K562 (cell line): ENCODE measurements around the gene GINS2. TPM values are rescaled to one million over a fixed set of nuclear protein-coding genes. Genes with fewer than 3 reads are reported as not detected.

ENCODE experiments used
- ATAC-seq: fragments of 200-7000 bp; cut with Tn5 transposase; 3 replicates; pipeline ENCODE4 v1.9.1; 2020; ENCODE audit warnings: moderate library complexity
- BruUV-seq: library from RNA; stranded (reverse); fragments of 400-500 nt; replicated peaks from 2 replicates; lab custom pipeline; 2021; lab: Mats Ljungman, UMichigan
- CTCF ChIA-PET: fragments of 300-600 bp; formaldehyde crosslinking; extraction: SDS; loops from one replicate; lab custom pipeline; 2021; ENCODE audit warnings: low intra/inter-chr PET ratio; lab: Yijun Ruan, JAX
- POLR2A ChIA-PET: fragments of 300-600, 350-650 bp; sonication (Branson Sonifier 250); formaldehyde crosslinking; extraction: SDS; loops from one replicate; lab custom pipeline; 2021; ENCODE audit warnings: antibody characterized with exemption, inconsistent platforms; lab: Yijun Ruan, JAX
- DNase-seq, 4 experiments: peaks; one replicate each; pipeline versions ENCODE4 v3.0.0 to v3.0.0-alpha.2; 2011 to 2018; ENCODE audit warnings: low spot score in 3 of 4, mixed read lengths in 3 of 4; ENCODE audit errors: extremely low read depth in 1 of 4
- FAIRE-seq: peaks from 2 replicates; lab custom pipeline; 2011; peaks lifted over from hg19 to GRCh38; lab: Jason Lieb, UNC
- H2AFZ ChIP-seq: 2 replicates; pipeline ENCODE4 v1.6.0; 2011; ENCODE audit warnings: low read depth, low read length, control low read depth, inconsistent platforms
- H3K27ac ChIP-seq: fragments of 200-600 bp; 3 replicates; pipeline ENCODE4 v1.8.0; 2011; ENCODE audit warnings: low read depth, mild to moderate bottlenecking, control low read depth, inconsistent platforms, low read length, moderate library complexity, mixed read lengths; ENCODE audit errors: extremely low read depth
- H3K27me3 ChIP-seq, 2 experiments: fragments of 300-600 bp in 1 of 2; 2 replicates in 1 of 2; 3 replicates in 1 of 2; pipeline versions ENCODE4 v1.6.0 to v1.8.0; 2011; ENCODE audit warnings: inconsistent platforms in 2 of 2, low read length in 2 of 2, mild to moderate bottlenecking in 1 of 2, mixed read lengths in 1 of 2, moderate library complexity in 1 of 2; ENCODE audit not compliant: control insufficient read depth in 2 of 2, insufficient read depth in 2 of 2
- H3K36me3 ChIP-seq: fragments of 300-600 bp; 3 replicates; pipeline ENCODE4 v1.8.0; 2011; ENCODE audit warnings: mild to moderate bottlenecking, low read length, inconsistent platforms; ENCODE audit not compliant: control insufficient read depth, insufficient read depth
- H3K4me1 ChIP-seq, 2 experiments: fragments of 200-600 bp in 1 of 2; replicated peaks in 1 of 2; 2 replicates in 1 of 2; 3 replicates in 1 of 2; pipeline versions ENCODE4 v1.5.1 to v1.8.0; 2011; ENCODE audit warnings: inconsistent platforms in 2 of 2, low read length in 2 of 2, mild to moderate bottlenecking in 1 of 2, mixed read lengths in 1 of 2, moderate library complexity in 1 of 2; ENCODE audit not compliant: control insufficient read depth in 2 of 2, insufficient read depth in 2 of 2
- H3K4me2 ChIP-seq: 2 replicates; pipeline ENCODE4 v1.6.1; 2011; ENCODE audit warnings: low read length, control low read depth, inconsistent platforms, mixed read lengths; ENCODE audit not compliant: insufficient read depth
- H3K4me3 ChIP-seq: fragments of 200-600 bp; sonication (generic), shearing (Covaris generic); 2 replicates; pipeline ENCODE4 v1.5.1; 2016; ENCODE audit warnings: control low read depth, inconsistent platforms
- H3K79me2 ChIP-seq: fragments of 200-600 bp; 3 replicates; pipeline ENCODE4 v1.8.0; 2011; ENCODE audit warnings: low read length, inconsistent platforms; ENCODE audit not compliant: control insufficient read depth, insufficient read depth
- H3K9ac ChIP-seq, 2 experiments: 2 replicates each; pipeline versions ENCODE4 v1.6.0 to v1.6.1; 2011; ENCODE audit warnings: low read depth in 2 of 2, low read length in 2 of 2, control low read depth in 1 of 2, inconsistent platforms in 1 of 2, mild to moderate bottlenecking in 1 of 2, mixed read lengths in 1 of 2; ENCODE audit not compliant: insufficient read depth in 1 of 2
- H3K9me1 ChIP-seq: one replicate; pipeline ENCODE4 v1.6.0; 2011; ENCODE audit warnings: inconsistent platforms, mild to moderate bottlenecking, low read length, moderate library complexity; ENCODE audit not compliant: control insufficient read depth, insufficient read depth
- H3K9me3 ChIP-seq: replicated peaks from 2 replicates; pipeline ENCODE4 v1.5.1; 2011; ENCODE audit warnings: low read depth, low read length, inconsistent platforms; ENCODE audit not compliant: control insufficient read depth, insufficient read depth
- H4K20me1 ChIP-seq: replicated peaks from 2 replicates; pipeline ENCODE4 v1.6.1; 2011; ENCODE audit warnings: low read length, inconsistent platforms, mixed read lengths; ENCODE audit not compliant: control insufficient read depth, insufficient read depth
- KDM1A ChIP-seq, 2 experiments: fragments of 450-650 bp; IDR thresholded peaks; 2 replicates each; pipeline ENCODE4 v1.6.1; 2016; ENCODE audit warnings: mild to moderate bottlenecking in 2 of 2
- NFIC ChIP-seq: fragments of 450-650 bp; IDR thresholded peaks from 2 replicates; pipeline ENCODE4 v1.6.1; 2017; ENCODE audit warnings: mild to moderate bottlenecking, inconsistent platforms
- PCBP1 ChIP-seq: fragments of 200-400 bp; formaldehyde crosslinking; IDR thresholded peaks from 2 replicates; pipeline ENCODE4 v1.6.1; 2018; ENCODE audit warnings: mild to moderate bottlenecking, low read depth, low read length; ENCODE audit not compliant: poor library complexity, severe bottlenecking
- POLR2G ChIP-seq: fragments of 200-400 bp; formaldehyde crosslinking; IDR thresholded peaks from 2 replicates; pipeline ENCODE4 v1.6.1; 2017; ENCODE audit warnings: low read depth, mild to moderate bottlenecking, antibody characterized with exemption, low read length, moderate library complexity
- RBM22 ChIP-seq: fragments of 200-400 bp; formaldehyde crosslinking; IDR thresholded peaks from 2 replicates; pipeline ENCODE4 v1.6.1; 2018; ENCODE audit warnings: low read length, low read depth; ENCODE audit not compliant: poor library complexity, severe bottlenecking
- SMAD3 ChIP-seq: fragments of 450-650 bp; formaldehyde crosslinking; conservative IDR thresholded peaks from 2 replicates; pipeline ENCODE4 v1.4.0; 2020; ENCODE audit warnings: mild to moderate bottlenecking
- WGBS: fragments of 100-300 bp; shearing (Covaris generic); methylation state at CpG from one replicate; pipeline ENCODE4 v1.1.6; 2016; ENCODE audit warnings: low coverage, mixed read lengths; ENCODE audit not compliant: insufficient coverage; ENCODE audit errors: missing lambda C conversion rate; 5-methylcytosine and 5-hydroxymethylcytosine counted together
- in situ Hi-C: fragments of 300-500 bp; cut with MboI; formaldehyde crosslinking; loops from 4 replicates; pipeline ENCODE4 v1.15.0; 2018; ENCODE audit warnings: inconsistent platforms, mixed read lengths
- intact Hi-C: fragments of 100-400 bp; cut with micrococcal nuclease; formaldehyde crosslinking; loops from 2 replicates; pipeline ENCODE4 v1.14.2; 2022
- polyA plus RNA-seq, 8 experiments: library from polyadenylated mRNA; depleted of rRNA in 4 of 8; stranded (reverse) in 5 of 8; unstranded in 3 of 8; fragments of >200 nt; fragmentation: Nextera tagmentation in 2 of 8; fragmentation: Illumina TruSeq in 1 of 8; extraction: Ambion mirVana in 2 of 8; extraction: Trizol in 1 of 8; gene quantifications; 2 replicates each; pipeline versions ENCODE4 v1.2.1 to v1.2.3, GENCODE V29; 2011 to 2014; ENCODE audit warnings: inconsistent platforms in 1 of 8, missing spikeins in 1 of 8
- total RNA-seq, 7 experiments: library from RNA; depleted of rRNA in 6 of 7; stranded (reverse); fragments of >200 nt in 6 of 7; fragmentation: Illumina TruSeq in 2 of 7; extraction: Trizol in 2 of 7; gene quantifications; 2 replicates each; pipeline versions ENCODE4 v1.2.1 to v1.2.3, GENCODE V29; 2011 to 2021; ENCODE audit warnings: low replicate concordance in 1 of 7
- TF ChIP-seq, protein P1 (sequence below): fragments of 200-800 bp; sonication (Bioruptor generic); IDR thresholded peaks from 2 replicates; pipeline ENCODE4 v1.6.1; 2017; ENCODE audit warnings: missing genetic modification characterization, missing compliant biosample characterization
- TF ChIP-seq, protein P2 (sequence below): fragments of 200-800 bp; sonication (Bioruptor generic); IDR thresholded peaks from 2 replicates; pipeline ENCODE4 v1.6.1; 2016; ENCODE audit warnings: missing genetic modification characterization, missing compliant biosample characterization

Gene GINS2
- total and polyA plus RNA-seq, 9 of the 15 experiments (the other 6 are each of a cell fraction or from before 2014, with no cell fraction given), result 40.4 to 76.2 (median 44.6) TPM

DNA sequence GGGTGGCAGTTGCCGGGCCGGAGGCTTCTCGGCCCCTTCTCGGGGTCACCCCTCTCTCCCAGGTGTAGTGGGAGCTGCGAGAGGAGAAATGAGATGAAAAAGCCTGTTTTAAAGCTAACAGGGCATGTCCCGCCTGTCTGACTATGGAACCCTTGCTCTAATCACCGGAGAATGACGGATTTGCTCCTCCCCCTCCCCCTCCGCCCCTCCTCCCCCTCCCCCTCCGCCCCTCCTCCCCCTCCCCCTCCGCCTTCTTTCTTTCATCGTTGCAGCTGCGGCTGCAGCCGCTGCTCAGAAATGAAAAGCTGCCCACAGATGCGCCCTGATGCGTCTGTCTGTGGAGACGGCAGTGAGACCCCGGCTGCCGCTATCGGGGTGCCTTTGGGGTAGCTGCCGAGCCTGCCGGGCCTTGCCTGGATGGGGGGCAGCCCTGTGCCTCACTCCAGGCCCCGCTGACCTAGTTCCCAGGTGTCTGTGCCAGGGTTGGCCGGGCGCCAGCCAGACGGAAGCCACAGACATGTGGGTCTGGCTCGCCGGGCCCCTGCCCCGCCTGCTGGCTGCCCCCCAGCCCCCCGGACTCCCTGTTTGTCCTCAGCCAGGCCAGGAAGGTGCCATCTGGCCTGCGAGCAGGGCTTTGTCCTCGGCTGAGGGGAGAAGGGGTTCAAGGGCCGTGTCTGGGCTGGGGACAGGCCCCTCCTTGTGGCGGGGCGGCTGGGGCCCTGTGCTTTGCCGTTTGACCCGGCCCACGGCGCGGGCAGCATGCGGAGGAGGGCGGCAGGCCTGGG lies 37.7 kb downstream of the GINS2 start:
- no TSS peak for BruUV-seq
- POLR2A ChIA-PET, result interaction anchor here (0.6 to 1.3 kb wide), 5 partner anchors 13 to 222 kb away, joined by 3 to 7 read pairs (median 3); no protein-coding TSS in a partner anchor

More for the DNA sequence above, 37.7 kb downstream of the GINS2 start:
- intact Hi-C loops (no loop called here), in situ Hi-C loops (no loop called here)
- no peaks in the 10 kb centered on the region for H3K9me3 ChIP-seq
- H3K4me2 ChIP-seq, result no peak overlapping the region
- H3K9ac ChIP-seq, result peak overlapping the region in 1 of 2 experiments; percentile 24; a peak in 1 of 4 replicates
- H4K20me1 ChIP-seq, result peaks cover 48% of the 10 kb centered on the region
- peaks cover 81% of the 10 kb centered on the region for H3K79me2 ChIP-seq
- peaks cover 14% of the 10 kb centered on the region for H3K9me1 ChIP-seq
- CTCF ChIA-PET, result no interaction called here
- no peak for DNase-seq
- no peak overlapping the region for H3K27ac ChIP-seq
- no peak overlapping the region for H2AFZ ChIP-seq
- TF ChIP-seq RBM22 (peak; percentile 85), NFIC (peak; percentile 64), POLR2G (peak; percentile 62; the same call in 1 of the 2 replicates), SMAD3 (CRISPR knock-in tag) (no peak), KDM1A (IDR thresholded peaks at IDR 0.05) (peak in 1 of 2 experiments; percentile 77; a peak in 2 of 4 replicates), PCBP1 (peak; percentile 17)
- TF ChIP-seq, protein P1, sequence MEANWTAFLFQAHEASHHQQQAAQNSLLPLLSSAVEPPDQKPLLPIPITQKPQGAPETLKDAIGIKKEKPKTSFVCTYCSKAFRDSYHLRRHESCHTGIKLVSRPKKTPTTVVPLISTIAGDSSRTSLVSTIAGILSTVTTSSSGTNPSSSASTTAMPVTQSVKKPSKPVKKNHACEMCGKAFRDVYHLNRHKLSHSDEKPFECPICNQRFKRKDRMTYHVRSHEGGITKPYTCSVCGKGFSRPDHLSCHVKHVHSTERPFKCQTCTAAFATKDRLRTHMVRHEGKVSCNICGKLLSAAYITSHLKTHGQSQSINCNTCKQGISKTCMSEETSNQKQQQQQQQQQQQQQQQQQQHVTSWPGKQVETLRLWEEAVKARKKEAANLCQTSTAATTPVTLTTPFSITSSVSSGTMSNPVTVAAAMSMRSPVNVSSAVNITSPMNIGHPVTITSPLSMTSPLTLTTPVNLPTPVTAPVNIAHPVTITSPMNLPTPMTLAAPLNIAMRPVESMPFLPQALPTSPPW (CRISPR knock-in tag), result peak; percentile 36; the same call in 1 of the 2 replicates
- TF ChIP-seq, protein P2, sequence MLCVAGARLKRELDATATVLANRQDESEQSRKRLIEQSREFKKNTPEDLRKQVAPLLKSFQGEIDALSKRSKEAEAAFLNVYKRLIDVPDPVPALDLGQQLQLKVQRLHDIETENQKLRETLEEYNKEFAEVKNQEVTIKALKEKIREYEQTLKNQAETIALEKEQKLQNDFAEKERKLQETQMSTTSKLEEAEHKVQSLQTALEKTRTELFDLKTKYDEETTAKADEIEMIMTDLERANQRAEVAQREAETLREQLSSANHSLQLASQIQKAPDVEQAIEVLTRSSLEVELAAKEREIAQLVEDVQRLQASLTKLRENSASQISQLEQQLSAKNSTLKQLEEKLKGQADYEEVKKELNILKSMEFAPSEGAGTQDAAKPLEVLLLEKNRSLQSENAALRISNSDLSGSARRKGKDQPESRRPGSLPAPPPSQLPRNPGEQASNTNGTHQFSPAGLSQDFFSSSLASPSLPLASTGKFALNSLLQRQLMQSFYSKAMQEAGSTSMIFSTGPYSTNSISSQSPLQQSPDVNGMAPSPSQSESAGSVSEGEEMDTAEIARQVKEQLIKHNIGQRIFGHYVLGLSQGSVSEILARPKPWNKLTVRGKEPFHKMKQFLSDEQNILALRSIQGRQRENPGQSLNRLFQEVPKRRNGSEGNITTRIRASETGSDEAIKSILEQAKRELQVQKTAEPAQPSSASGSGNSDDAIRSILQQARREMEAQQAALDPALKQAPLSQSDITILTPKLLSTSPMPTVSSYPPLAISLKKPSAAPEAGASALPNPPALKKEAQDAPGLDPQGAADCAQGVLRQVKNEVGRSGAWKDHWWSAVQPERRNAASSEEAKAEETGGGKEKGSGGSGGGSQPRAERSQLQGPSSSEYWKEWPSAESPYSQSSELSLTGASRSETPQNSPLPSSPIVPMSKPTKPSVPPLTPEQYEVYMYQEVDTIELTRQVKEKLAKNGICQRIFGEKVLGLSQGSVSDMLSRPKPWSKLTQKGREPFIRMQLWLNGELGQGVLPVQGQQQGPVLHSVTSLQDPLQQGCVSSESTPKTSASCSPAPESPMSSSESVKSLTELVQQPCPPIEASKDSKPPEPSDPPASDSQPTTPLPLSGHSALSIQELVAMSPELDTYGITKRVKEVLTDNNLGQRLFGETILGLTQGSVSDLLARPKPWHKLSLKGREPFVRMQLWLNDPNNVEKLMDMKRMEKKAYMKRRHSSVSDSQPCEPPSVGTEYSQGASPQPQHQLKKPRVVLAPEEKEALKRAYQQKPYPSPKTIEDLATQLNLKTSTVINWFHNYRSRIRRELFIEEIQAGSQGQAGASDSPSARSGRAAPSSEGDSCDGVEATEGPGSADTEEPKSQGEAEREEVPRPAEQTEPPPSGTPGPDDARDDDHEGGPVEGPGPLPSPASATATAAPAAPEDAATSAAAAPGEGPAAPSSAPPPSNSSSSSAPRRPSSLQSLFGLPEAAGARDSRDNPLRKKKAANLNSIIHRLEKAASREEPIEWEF (CRISPR knock-in tag), result no peak
- no peak for FAIRE-seq
- H3K4me3 ChIP-seq, result no peak overlapping the region
- peaks cover 94% of the 10 kb centered on the region; the same call in 2 of the 3 replicates for H3K36me3 ChIP-seq
- H3K27me3 ChIP-seq, result no peaks in the 10 kb centered on the region
- 92% methylated on average over 21 of the region's 42 CpGs for WGBS
- ATAC-seq, result no peak
- H3K4me1 ChIP-seq, result peaks cover 9 to 90% of the 10 kb centered on the region in 2 experiments; a peak in 4 of 5 replicates
